Measurements from ENCODE around the gene ILDR1.

The ILDR1 gene

GRCh38 chr3:122030381-122031122 is 8.5 kb upstream of the ILDR1 start:
- no peak overlapping the region for H3K4me2 ChIP-seq (ENCODE audit: insufficient read depth, low read length)
- no peak overlapping the region for H3K9ac ChIP-seq (ENCODE audit: low read depth, low read length)
- peak; percentile 86 for ATAC-seq (ENCODE audit: insufficient read depth, low read depth)

GRCh38 chr3:122025296-122025695 is 3.2 kb upstream of the ILDR1 start:
- Histone ChIP-seq H3K4me3 (ENCODE audit: low read depth in 1 of 2, low read length in 2 of 2) (no peak overlapping the region), H3K79me2 (ENCODE audit: insufficient read depth, low read length) (no peaks in the 10 kb centered on the region), H4K20me1 (ENCODE audit: insufficient read depth, low read length) (no peaks in the 10 kb centered on the region), H3K27me3 (ENCODE audit: insufficient read depth, low read length, poor library complexity) (no peaks in the 10 kb centered on the region), H3K4me1 (ENCODE audit: insufficient read depth, low read length) (peaks cover 4% of the 10 kb centered on the region; the same call in 1 of the 2 replicates), H3K9me3 (ENCODE audit: insufficient read depth, low read length, severe bottlenecking) (no peaks in the 10 kb centered on the region), H3K4me2 (ENCODE audit: insufficient read depth, low read length) (no peak overlapping the region), H3K36me3 (ENCODE audit: insufficient read depth, low read length) (no peaks in the 10 kb centered on the region), H3K9ac (ENCODE audit: low read depth, low read length) (no peak overlapping the region), H2AFZ (ENCODE audit: low read depth, low read length) (no peak overlapping the region), H3K27ac (ENCODE audit: low read length) (no peak overlapping the region)
- TF ChIP-seq CTCF (IDR thresholded peaks at IDR 0.05; ENCODE audit: borderline replicate concordance, extremely low read depth, low read length, poor library complexity, severe bottlenecking), result no peak
- no peak for TF ChIP-seq EZH2 (IDR thresholded peaks at IDR 0.05; ENCODE audit: borderline replicate concordance, low read depth, low read length, severe bottlenecking)
- ATAC-seq (ENCODE audit: insufficient read depth, low read depth), result no peak
- no peak for DNase-seq

More at GRCh38 chr3:122030381-122031122, 8.5 kb upstream of the ILDR1 start:
- H3K27me3 ChIP-seq (ENCODE audit: insufficient read depth, low read length, poor library complexity), result no peaks in the 10 kb centered on the region
- H3K36me3 ChIP-seq (ENCODE audit: insufficient read depth, low read length), result no peaks in the 10 kb centered on the region
- no peak overlapping the region; the same call in 1 of the 2 replicates for H2AFZ ChIP-seq (ENCODE audit: low read depth, low read length)
- H3K4me1 ChIP-seq (ENCODE audit: insufficient read depth, low read length), result peaks cover 11% of the 10 kb centered on the region; the same call in 1 of the 2 replicates
- no peaks in the 10 kb centered on the region for H3K9me3 ChIP-seq (ENCODE audit: insufficient read depth, low read length, severe bottlenecking)
- H3K79me2 ChIP-seq (ENCODE audit: insufficient read depth, low read length), result no peaks in the 10 kb centered on the region
- no peak overlapping the region for H3K4me3 ChIP-seq (ENCODE audit: low read depth in 1 of 2, low read length in 2 of 2)
- no peaks in the 10 kb centered on the region for H4K20me1 ChIP-seq (ENCODE audit: insufficient read depth, low read length)
- H3K27ac ChIP-seq (ENCODE audit: low read length), result no peak overlapping the region
- peak; percentile 30 for DNase-seq
- no peak for TF ChIP-seq EZH2 (IDR thresholded peaks at IDR 0.05; ENCODE audit: borderline replicate concordance, low read depth, low read length, severe bottlenecking)
- TF ChIP-seq CTCF (IDR thresholded peaks at IDR 0.05; ENCODE audit: borderline replicate concordance, extremely low read depth, low read length, poor library complexity, severe bottlenecking), result no peak

GRCh38 chr3:122024800-122025199 is 2.8 kb upstream of the ILDR1 start:
- peaks cover under 1% of the 10 kb centered on the region for H3K27me3 ChIP-seq (ENCODE audit: insufficient read depth, low read length, poor library complexity)
- no peaks in the 10 kb centered on the region for H4K20me1 ChIP-seq (ENCODE audit: insufficient read depth, low read length)
- no peaks in the 10 kb centered on the region for H3K36me3 ChIP-seq (ENCODE audit: insufficient read depth, low read length)
- H3K27ac ChIP-seq (ENCODE audit: low read length), result no peak overlapping the region
- H2AFZ ChIP-seq (ENCODE audit: low read depth, low read length), result no peak overlapping the region
- H3K79me2 ChIP-seq (ENCODE audit: insufficient read depth, low read length), result no peaks in the 10 kb centered on the region
- no peak overlapping the region for H3K4me3 ChIP-seq (ENCODE audit: low read depth in 1 of 2, low read length in 2 of 2)
- no peaks in the 10 kb centered on the region for H3K4me1 ChIP-seq (ENCODE audit: insufficient read depth, low read length)
- ATAC-seq (ENCODE audit: insufficient read depth, low read depth) (no peak), DNase-seq (no peak)
- H3K9me3 ChIP-seq (ENCODE audit: insufficient read depth, low read length, severe bottlenecking), result no peaks in the 10 kb centered on the region
- TF ChIP-seq CTCF (IDR thresholded peaks at IDR 0.05; ENCODE audit: borderline replicate concordance, extremely low read depth, low read length, poor library complexity, severe bottlenecking) (no peak), EZH2 (IDR thresholded peaks at IDR 0.05; ENCODE audit: borderline replicate concordance, low read depth, low read length, severe bottlenecking) (no peak)
- no peak overlapping the region for H3K4me2 ChIP-seq (ENCODE audit: insufficient read depth, low read length)
- H3K9ac ChIP-seq (ENCODE audit: low read depth, low read length), result no peak overlapping the region
